Posterior vena cava (tissue), 2 donors: ENCODE measurements around the gene SF3A2. TPM values are rescaled to one million over a fixed set of nuclear protein-coding genes. Genes with fewer than 3 reads are reported as not detected.

Source experiments
- DNase-seq: peaks from one replicate; pipeline ENCODE4 v3.0.0-alpha.2; 2020; ENCODE audit warnings: low spot score
- intact Hi-C, 2 donors: fragments of 100-400 bp; cut with DNase I; formaldehyde crosslinking; loops; one replicate each; pipeline versions ENCODE4 v1.14.1 to v1.14.2; 2022 to 2023
- total RNA-seq, 2 donors: library from RNA; stranded (reverse); fragmentation: NEBNext Ultra II Directional; extraction: Animal tissue kit (Norgen Biotek cat#: 25700); gene quantifications; one replicate each; pipeline ENCODE4 v1.2.1, GENCODE V29; 2021
- donor health status: DM: yes; HTN: yes; CAD: no.
- donor health status: DM: yes; HTN: yes; CAD: no.

The SF3A2 gene
- total RNA-seq, 2 donors from 2014 or later: 35.0 to 36.6 TPM

GRCh38 chr19:2201473-2202148, 35.0 kb upstream of the SF3A2 start:
- no peak for DNase-seq
- intact Hi-C loops: no loop called here

- intact Hi-C loops: no loop called here
- no peak for DNase-seq
Measured at GRCh38 chr19:2202366-2202765, 34.3 kb upstream of the SF3A2 start.

GRCh38 chr19:2207008-2207407, 29.6 kb upstream of the SF3A2 start:
- no peak for DNase-seq
- intact Hi-C loops: no loop called here

GRCh38 chr19:2207991-2208860, 28.4 kb upstream of the SF3A2 start:
- peak; percentile 91 for DNase-seq
- intact Hi-C loops: no loop called here

- DNase-seq: no peak
- intact Hi-C loops: no loop called here
Measured at GRCh38 chr19:2208975-2209374, 27.6 kb upstream of the SF3A2 start.

- no peak for DNase-seq
- intact Hi-C loops: no loop called here
Measured at GRCh38 chr19:2209408-2209807, 27.2 kb upstream of the SF3A2 start.

GRCh38 chr19:2210206-2210605, 26.4 kb upstream of the SF3A2 start:
- intact Hi-C loops: no loop called here
- DNase-seq: no peak

GRCh38 chr19:2210987-2211740, 25.5 kb upstream of the SF3A2 start:
- intact Hi-C loops: no loop called here

GRCh38 chr19:2212861-2213711, 23.5 kb upstream of the SF3A2 start:
- no peak for DNase-seq
- intact Hi-C loops: no loop called here

More at GRCh38 chr19:2210987-2211740, 25.5 kb upstream of the SF3A2 start:
- DNase-seq: no peak

GRCh38 chr19:2213799-2214198, 22.8 kb upstream of the SF3A2 start:
- intact Hi-C loops: loop anchor here in 1 of 2 donors (1.0 kb wide), 1 partner anchor 16 kb away; no protein-coding TSS in a partner anchor
- DNase-seq: no peak

- no peak for DNase-seq
- intact Hi-C loops: loop anchor here in 1 of 2 donors (1.0 kb wide), 1 partner anchor 15 kb away; no protein-coding TSS in a partner anchor
Measured at GRCh38 chr19:2214251-2214650, 22.4 kb upstream of the SF3A2 start.

- intact Hi-C loops: loop anchor here in 1 of 2 donors (5.0 kb wide), 1 partner anchor 1473 kb away; no protein-coding TSS in a partner anchor
- no peak for DNase-seq
Measured at GRCh38 chr19:2215281-2215751, 21.3 kb upstream of the SF3A2 start.

- DNase-seq: no peak
- intact Hi-C loops: loop anchor here in 1 of 2 donors (5.0 kb wide), 1 partner anchor 1474 kb away; no protein-coding TSS in a partner anchor
Measured at GRCh38 chr19:2216361-2217225, 20.0 kb upstream of the SF3A2 start.

GRCh38 chr19:2217591-2217990, 19.0 kb upstream of the SF3A2 start:
- DNase-seq: no peak

GRCh38 chr19:2219726-2220125, 16.9 kb upstream of the SF3A2 start:
- DNase-seq: no peak
- intact Hi-C loops: loop anchor here in 1 of 2 donors (5.0 kb wide), 1 partner anchor 1477 kb away; no protein-coding TSS in a partner anchor

More at GRCh38 chr19:2217591-2217990, 19.0 kb upstream of the SF3A2 start:
- intact Hi-C loops: loop anchor here in 1 of 2 donors (5.0 kb wide), 1 partner anchor 1475 kb away; no protein-coding TSS in a partner anchor

- intact Hi-C loops: no loop called here
- no peak for DNase-seq
Measured at GRCh38 chr19:2221250-2221831, 15.3 kb upstream of the SF3A2 start.

GRCh38 chr19:2221918-2222317, 14.7 kb upstream of the SF3A2 start:
- no peak for DNase-seq
- intact Hi-C loops: no loop called here
